Left ventricle myocardium inferior (tissue), 1 donor: ENCODE measurements around the gene KIF9. TPM values are rescaled to one million over a fixed set of nuclear protein-coding genes. Genes with fewer than 3 reads are reported as not detected.
A peak's percentile ranks its signal among the peaks of the same experiment; 100 is the strongest.

Experiments used
- DNase-seq: peaks from one replicate; pipeline ENCODE4 v3.0.0-alpha.2; 2020
- H3K27ac ChIP-seq: fragments of 200-600 bp; replicated peaks from 2 replicates; pipeline ENCODE4 v1.8.0; 2021
- H3K27me3 ChIP-seq: fragments of 200-600 bp; 2 replicates; pipeline ENCODE4 v1.8.0; 2021; ENCODE audit warnings: low read depth
- H3K36me3 ChIP-seq: fragments of 200-600 bp; 2 replicates; pipeline ENCODE4 v1.8.0; 2021
- H3K4me1 ChIP-seq: fragments of 200-600 bp; 2 replicates; pipeline ENCODE4 v1.8.0; 2021
- H3K4me3 ChIP-seq: fragments of 200-600 bp; 2 replicates; pipeline ENCODE4 v1.8.0; 2021; ENCODE audit warnings: mild to moderate bottlenecking, moderate library complexity
- H3K9me3 ChIP-seq: fragments of 200-600 bp; replicated peaks from 2 replicates; pipeline ENCODE4 v1.8.0; 2021
- CTCF ChIP-seq: fragments of 200-600 bp; IDR thresholded peaks from 2 replicates; pipeline ENCODE4 v1.8.0; 2021; ENCODE audit warnings: antibody characterized with exemption, mild to moderate bottlenecking, borderline replicate concordance
- intact Hi-C: fragments of 100-400 bp; cut with micrococcal nuclease; formaldehyde crosslinking; loops from one replicate; pipeline ENCODE4 v1.11.0; 2022
- total RNA-seq: library from RNA; stranded (reverse); fragmentation: NEBNext Ultra II Directional; extraction: Animal tissue kit (Norgen Biotek cat#: 25700); gene quantifications from one replicate; pipeline ENCODE4 v1.2.1, GENCODE V29; 2021
- donor health status: DM: no; HTN: yes; CAD: no; lungs with severe emphysema.

Gene KIF9
- total RNA-seq, 1 donor from 2014 or later = 13.5 TPM

GRCh38 chr3:47274652-47275051, 7.9 kb downstream of the KIF9 start:
- Histone ChIP-seq H3K9me3 (no peaks in the 10 kb centered on the region), H3K27me3 (no peaks in the 10 kb centered on the region), H3K4me3 (no peak overlapping the region), H3K27ac (no peak overlapping the region), H3K4me1 (no peaks in the 10 kb centered on the region), H3K36me3 (peaks cover 17% of the 10 kb centered on the region)
- intact Hi-C loops = no loop called here
- DNase-seq = no peak
- no peak for TF ChIP-seq CTCF

- intact Hi-C loops = no loop called here
- DNase-seq = no peak
Measured at GRCh38 chr3:47273564-47273963, 9.0 kb downstream of the KIF9 start.

GRCh38 chr3:47270526-47270925, 12.1 kb downstream of the KIF9 start:
- H3K4me1 ChIP-seq = peaks cover 21% of the 10 kb centered on the region
- no peaks in the 10 kb centered on the region for H3K9me3 ChIP-seq
- DNase-seq = no peak
- H3K27ac ChIP-seq = no peak overlapping the region
- no peaks in the 10 kb centered on the region for H3K27me3 ChIP-seq
- TF ChIP-seq CTCF = no peak
- intact Hi-C loops = no loop called here
- peaks cover 14% of the 10 kb centered on the region for H3K36me3 ChIP-seq
- H3K4me3 ChIP-seq = no peak overlapping the region

More at GRCh38 chr3:47273564-47273963, 9.0 kb downstream of the KIF9 start:
- no peaks in the 10 kb centered on the region for H3K4me1 ChIP-seq
- H3K36me3 ChIP-seq = peaks cover 17% of the 10 kb centered on the region
- H3K27me3 ChIP-seq = no peaks in the 10 kb centered on the region
- no peaks in the 10 kb centered on the region for H3K9me3 ChIP-seq
- TF ChIP-seq CTCF = no peak
- H3K4me3 ChIP-seq = no peak overlapping the region
- H3K27ac ChIP-seq = no peak overlapping the region

GRCh38 chr3:47267490-47267824, 15.1 kb downstream of the KIF9 start:
- no peak for DNase-seq
- peak overlapping the region; percentile 76 for H3K27ac ChIP-seq
- no peak for TF ChIP-seq CTCF
- peaks cover 21% of the 10 kb centered on the region for H3K4me1 ChIP-seq
- H3K36me3 ChIP-seq = no peaks in the 10 kb centered on the region
- intact Hi-C loops = no loop called here
- no peaks in the 10 kb centered on the region for H3K9me3 ChIP-seq
- H3K4me3 ChIP-seq = no peak overlapping the region
- H3K27me3 ChIP-seq = no peaks in the 10 kb centered on the region

GRCh38 chr3:47266709-47267489, 15.7 kb downstream of the KIF9 start:
- Histone ChIP-seq H3K4me1 (peaks cover 21% of the 10 kb centered on the region), H3K27ac (peak overlapping the region; percentile 76), H3K9me3 (no peaks in the 10 kb centered on the region), H3K4me3 (no peak overlapping the region), H3K27me3 (no peaks in the 10 kb centered on the region), H3K36me3 (no peaks in the 10 kb centered on the region)
- DNase-seq = peak; percentile 88
- intact Hi-C loops = no loop called here
- no peak for TF ChIP-seq CTCF
